Neutrophil (primary cell): ENCODE results near the gene HAUS6.

Experiments used
- H3K27ac ChIP-seq: fragments of 200-600 bp; sonication (generic); 2 replicates; pipeline ENCODE4 v1.5.1; 2016; ENCODE audit warnings: mild to moderate bottlenecking, moderate library complexity
- H3K27me3 ChIP-seq: fragments of 200-600 bp; sonication (generic); 2 replicates; pipeline ENCODE4 v1.6.0; 2016; ENCODE audit warnings: mild to moderate bottlenecking
- H3K36me3 ChIP-seq: fragments of 200-600 bp; sonication (generic); 2 replicates; pipeline ENCODE4 v1.5.1; 2017
- H3K4me1 ChIP-seq, 2 experiments: fragments of 200-600 bp in 1 of 2; sonication (generic) in 1 of 2; 1 replicate in 1 of 2; 2 replicates in 1 of 2; pipeline versions ENCODE4 v1.5.1 to v1.6.1; 2013 to 2016; ENCODE audit warnings: low read depth in 1 of 2, low read length in 1 of 2, mild to moderate bottlenecking in 1 of 2, moderate library complexity in 1 of 2; ENCODE audit not compliant: control insufficient read depth in 1 of 2, insufficient read depth in 1 of 2
- H3K4me3 ChIP-seq, 2 experiments: fragments of 200-600 bp in 1 of 2; sonication (generic) in 1 of 2; 1 replicate in 1 of 2; 2 replicates in 1 of 2; pipeline ENCODE4 v1.5.1; 2013 to 2016; ENCODE audit warnings: low read depth in 1 of 2, low read length in 1 of 2, mild to moderate bottlenecking in 1 of 2, moderate library complexity in 1 of 2
- H3K9me3 ChIP-seq: fragments of 200-600 bp; sonication (generic); 2 replicates; pipeline ENCODE4 v1.5.1; 2016
- CTCF ChIP-seq: fragments of 200-600 bp; sonication (generic); IDR thresholded peaks from 2 replicates; pipeline ENCODE4 v1.5.1; 2016; ENCODE audit warnings: antibody characterized with exemption

Gene HAUS6

GRCh38 chr9:19145881-19146280 lies 43.2 kb upstream of the HAUS6 start:
- TF ChIP-seq CTCF, result no peak
- H3K4me1 ChIP-seq, result peaks cover 6 to 7% of the 10 kb centered on the region in 2 experiments
- H3K9me3 ChIP-seq, result no peaks in the 10 kb centered on the region
- H3K27me3 ChIP-seq, result no peaks in the 10 kb centered on the region
- H3K27ac ChIP-seq, result no peak overlapping the region
- no peaks in the 10 kb centered on the region for H3K36me3 ChIP-seq
- no peak overlapping the region for H3K4me3 ChIP-seq

- TF ChIP-seq CTCF, result no peak
- H3K4me3 ChIP-seq, result no peak overlapping the region
- peaks cover 6 to 7% of the 10 kb centered on the region in 2 experiments for H3K4me1 ChIP-seq
- no peaks in the 10 kb centered on the region for H3K9me3 ChIP-seq
- H3K27ac ChIP-seq, result no peak overlapping the region
- H3K36me3 ChIP-seq, result no peaks in the 10 kb centered on the region
- H3K27me3 ChIP-seq, result no peaks in the 10 kb centered on the region
Observed at GRCh38 chr9:19140259-19140658, 37.6 kb upstream of the HAUS6 start.

GRCh38 chr9:19138084-19138483 lies 35.4 kb upstream of the HAUS6 start:
- TF ChIP-seq CTCF, result no peak
- no peaks in the 10 kb centered on the region for H3K36me3 ChIP-seq
- H3K9me3 ChIP-seq, result no peaks in the 10 kb centered on the region
- no peak overlapping the region for H3K4me3 ChIP-seq
- H3K27me3 ChIP-seq, result no peaks in the 10 kb centered on the region
- H3K4me1 ChIP-seq, result peaks cover 6 to 7% of the 10 kb centered on the region in 2 experiments
- no peak overlapping the region for H3K27ac ChIP-seq

- no peak overlapping the region for H3K27ac ChIP-seq
- H3K9me3 ChIP-seq, result no peaks in the 10 kb centered on the region
- no peaks in the 10 kb centered on the region for H3K27me3 ChIP-seq
- TF ChIP-seq CTCF, result no peak
- no peak overlapping the region for H3K4me3 ChIP-seq
- no peaks in the 10 kb centered on the region for H3K36me3 ChIP-seq
- peaks cover 2 to 3% of the 10 kb centered on the region in 2 experiments for H3K4me1 ChIP-seq
Observed at GRCh38 chr9:19137282-19137681, 34.6 kb upstream of the HAUS6 start.

- H3K36me3 ChIP-seq, result no peaks in the 10 kb centered on the region
- no peak overlapping the region for H3K27ac ChIP-seq
- H3K4me1 ChIP-seq, result no peaks in the 10 kb centered on the region
- peaks cover 7% of the 10 kb centered on the region for H3K27me3 ChIP-seq
- no peak for TF ChIP-seq CTCF
- no peaks in the 10 kb centered on the region for H3K9me3 ChIP-seq
- no peak overlapping the region for H3K4me3 ChIP-seq
Observed at GRCh38 chr9:19136129-19136528, 33.4 kb upstream of the HAUS6 start.
